Heart left ventricle (tissue), 13 donors: Measurements from ENCODE around the gene SLC4A4.

ENCODE experiments used
- CTCF ChIP-seq, 12 donors: fragments of 200-600 bp; sonication (generic) in 4 of 12; IDR thresholded peaks; one replicate each; pipeline versions ENCODE4 v1.5.0 to v1.8.0; 2018 to 2022; ENCODE audit warnings: antibody characterized with exemption in 12 of 12, mild to moderate bottlenecking in 5 of 12
- POLR2A ChIP-seq, 2 donors: fragments of 450-650 bp; IDR thresholded peaks; one replicate each; pipeline ENCODE4 v1.6.1; 2017; ENCODE audit warnings: antibody characterized with exemption in 2 of 2, mild to moderate bottlenecking in 2 of 2, moderate library complexity in 2 of 2
- donor health status: ischemic (EF 13 %, LVEDD 7.1; RV severe dilation, severe dysfunction).
- donor health status: DM: no; HTN: yes; CAD: no.
- donor health status: DM: no; HTN: no; CAD: no.
- donor health status: ischemic (EF 25% LVEDD 6.9; RV normal size, moderate dysfunction).
- donor health status: ischemic (EF 25% LVEDD 5.7; RV mildly dilated, moderate dysfunction).
- donor health status: ischemic (EF 35%, LVEDD 5.7; RV mildly dilated, moderate dysfunction).
- donor health status: nonischemic (EF 11% LVEDD 7.7; RV severe dilation, severe dysfunction).
- donor health status: DM: yes; HTN: yes; CAD: no.
- donor health status: PGD.
- donor health status: ischemic (EF 29% LVEDD 5.4; RV normal size, mild dysfunction).
- donor health status: nonischemic (EF 23%, LVEDD 6.1; RV moderate dilation, normal function).

GRCh38 chr4:71532407-71532806 is 193.6 kb downstream of the SLC4A4 start:
- no peak for TF ChIP-seq CTCF (IDR thresholded peaks at IDR 0.05)
- no peak for TF ChIP-seq POLR2A (IDR thresholded peaks at IDR 0.05)
